Measurements from ENCODE around the gene AREL1.
A peak's percentile ranks its signal among the peaks of the same experiment; 100 is the strongest.

AREL1 gene

GRCh38 chr14:74630881-74631690 is 81.8 kb downstream of the AREL1 start:
- no peaks in the 10 kb centered on the region for H3K27me3 ChIP-seq (ENCODE audit: control insufficient read depth in 5 of 5, insufficient read depth in 4 of 5, low read length in 5 of 5)
- H3K4me1 ChIP-seq (ENCODE audit: control insufficient read depth in 5 of 5, insufficient read depth in 5 of 5, low read length in 5 of 5): peaks cover 0 to 9% (median 0%) of the 10 kb centered on the region in 5 donors
- no peaks in the 10 kb centered on the region for H3K36me3 ChIP-seq (ENCODE audit: control insufficient read depth in 5 of 5, insufficient read depth in 5 of 5, low read length in 5 of 5)
- H3K9me3 ChIP-seq (ENCODE audit: control insufficient read depth in 5 of 5, low read length in 5 of 5): no peaks in the 10 kb centered on the region
- no peak overlapping the region for H3K27ac ChIP-seq (ENCODE audit: low read depth, low read length)
- no peak overlapping the region for H3K4me3 ChIP-seq (ENCODE audit: low read depth in 1 of 5, low read length in 5 of 5)
- H3K9ac ChIP-seq (ENCODE audit: low read length in 5 of 5): no peak overlapping the region

DNA sequence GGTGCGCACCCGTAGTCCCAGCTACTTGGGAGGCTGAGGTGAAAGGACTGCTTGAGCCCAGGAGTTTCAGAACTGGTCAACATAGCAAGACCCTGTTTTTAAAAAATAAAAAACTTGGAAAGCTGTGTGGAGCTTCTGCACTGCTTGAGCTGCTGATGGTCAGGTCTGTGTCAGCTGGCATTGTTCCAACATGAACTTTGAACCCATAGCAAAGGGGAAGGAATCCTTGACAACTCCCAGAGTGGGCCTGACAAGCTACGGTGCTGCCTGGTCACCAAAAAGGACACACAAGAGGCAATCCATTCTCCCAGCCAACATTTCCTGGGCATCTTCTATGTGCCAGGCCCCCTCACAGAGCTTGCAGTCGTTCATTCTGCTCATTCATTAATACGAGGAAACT is 84.5 kb downstream of the AREL1 start:
- no peak overlapping the region for H3K9ac ChIP-seq (ENCODE audit: low read length in 5 of 5)
- H3K4me3 ChIP-seq (ENCODE audit: low read depth in 1 of 5, low read length in 5 of 5): no peak overlapping the region

GRCh38 chr14:74627076-74627475 is 85.8 kb downstream of the AREL1 start:
- H3K27me3 ChIP-seq (ENCODE audit: control insufficient read depth in 5 of 5, insufficient read depth in 4 of 5, low read length in 5 of 5): no peaks in the 10 kb centered on the region
- no peaks in the 10 kb centered on the region for H3K36me3 ChIP-seq (ENCODE audit: control insufficient read depth in 5 of 5, insufficient read depth in 5 of 5, low read length in 5 of 5)
- H3K27ac ChIP-seq (ENCODE audit: low read depth, low read length): no peak overlapping the region
- no peak overlapping the region for H3K9ac ChIP-seq (ENCODE audit: low read length in 5 of 5)
- no peak overlapping the region for H3K4me3 ChIP-seq (ENCODE audit: low read depth in 1 of 5, low read length in 5 of 5)
- peaks cover 0 to 9% (median 0%) of the 10 kb centered on the region in 5 donors for H3K4me1 ChIP-seq (ENCODE audit: control insufficient read depth in 5 of 5, insufficient read depth in 5 of 5, low read length in 5 of 5)
- no peaks in the 10 kb centered on the region for H3K9me3 ChIP-seq (ENCODE audit: control insufficient read depth in 5 of 5, low read length in 5 of 5)

More for the DNA sequence above, 84.5 kb downstream of the AREL1 start:
- H3K9me3 ChIP-seq (ENCODE audit: control insufficient read depth in 5 of 5, low read length in 5 of 5): no peaks in the 10 kb centered on the region
- no peaks in the 10 kb centered on the region for H3K36me3 ChIP-seq (ENCODE audit: control insufficient read depth in 5 of 5, insufficient read depth in 5 of 5, low read length in 5 of 5)
- H3K27ac ChIP-seq (ENCODE audit: low read depth, low read length): no peak overlapping the region
- H3K27me3 ChIP-seq (ENCODE audit: control insufficient read depth in 5 of 5, insufficient read depth in 4 of 5, low read length in 5 of 5): no peaks in the 10 kb centered on the region
- peaks cover 0 to 9% (median 0%) of the 10 kb centered on the region in 5 donors for H3K4me1 ChIP-seq (ENCODE audit: control insufficient read depth in 5 of 5, insufficient read depth in 5 of 5, low read length in 5 of 5)

DNA sequence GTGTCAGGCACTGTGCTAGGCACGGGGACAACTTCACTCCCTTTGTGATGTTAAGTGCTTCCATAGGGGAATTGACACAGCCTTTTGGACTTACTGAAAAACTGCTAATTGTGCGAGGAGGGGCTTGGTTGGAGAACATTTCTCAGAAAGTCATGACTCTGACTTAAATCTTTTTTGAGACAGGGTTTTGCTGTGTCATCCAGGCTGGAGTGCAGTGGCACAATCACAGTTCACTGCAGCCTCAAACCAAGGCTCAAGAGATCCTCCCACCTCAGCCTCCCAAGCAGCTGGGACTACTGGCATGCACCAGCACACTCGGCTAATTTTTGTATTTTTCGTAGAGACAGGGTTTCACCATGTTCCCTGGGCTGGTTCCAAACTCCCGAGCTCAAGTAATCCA is 90.6 kb downstream of the AREL1 start:
- Histone ChIP-seq H3K4me1 (ENCODE audit: control insufficient read depth in 5 of 5, insufficient read depth in 5 of 5, low read length in 5 of 5) (peaks cover 15 to 43% (median 30%) of the 10 kb centered on the region in 5 donors), H3K9ac (ENCODE audit: low read length in 5 of 5) (no peak overlapping the region), H3K27ac (ENCODE audit: low read depth, low read length) (no peak overlapping the region), H3K4me3 (ENCODE audit: low read depth in 1 of 5, low read length in 5 of 5) (no peak overlapping the region), H3K36me3 (ENCODE audit: control insufficient read depth in 5 of 5, insufficient read depth in 5 of 5, low read length in 5 of 5) (no peaks in the 10 kb centered on the region), H3K27me3 (ENCODE audit: control insufficient read depth in 5 of 5, insufficient read depth in 4 of 5, low read length in 5 of 5) (no peaks in the 10 kb centered on the region), H3K9me3 (ENCODE audit: control insufficient read depth in 5 of 5, low read length in 5 of 5) (no peaks in the 10 kb centered on the region)

DNA sequence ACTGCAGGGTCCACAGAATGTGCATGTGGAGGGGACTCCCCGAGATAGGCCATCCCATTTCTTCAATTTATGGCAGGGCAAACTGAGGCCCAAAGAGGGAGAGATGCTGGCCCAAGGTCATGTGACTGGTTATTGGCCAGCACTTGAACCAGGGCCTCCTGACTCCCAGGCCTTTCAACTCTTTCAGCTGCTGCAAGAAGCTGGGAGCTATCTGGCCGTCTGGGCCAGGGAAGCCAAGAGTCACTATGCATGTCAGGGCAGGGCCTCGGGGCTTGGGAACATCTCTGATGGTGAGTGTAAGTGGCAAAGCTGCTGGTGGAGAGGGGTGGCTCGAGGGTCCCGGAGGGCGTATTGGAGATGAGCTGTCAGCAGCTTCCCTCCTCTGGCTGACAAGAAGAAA is 91.3 kb downstream of the AREL1 start:
- no peaks in the 10 kb centered on the region for H3K9me3 ChIP-seq (ENCODE audit: control insufficient read depth in 5 of 5, low read length in 5 of 5)
- H3K4me3 ChIP-seq (ENCODE audit: low read depth in 1 of 5, low read length in 5 of 5): no peak overlapping the region
- H3K4me1 ChIP-seq (ENCODE audit: control insufficient read depth in 5 of 5, insufficient read depth in 5 of 5, low read length in 5 of 5): peaks cover 15 to 50% (median 37%) of the 10 kb centered on the region in 5 donors
- H3K36me3 ChIP-seq (ENCODE audit: control insufficient read depth in 5 of 5, insufficient read depth in 5 of 5, low read length in 5 of 5): no peaks in the 10 kb centered on the region
- no peak overlapping the region for H3K9ac ChIP-seq (ENCODE audit: low read length in 5 of 5)
- no peaks in the 10 kb centered on the region for H3K27me3 ChIP-seq (ENCODE audit: control insufficient read depth in 5 of 5, insufficient read depth in 4 of 5, low read length in 5 of 5)
- no peak overlapping the region for H3K27ac ChIP-seq (ENCODE audit: low read depth, low read length)

GRCh38 chr14:74620923-74621322 is 92.0 kb downstream of the AREL1 start:
- Histone ChIP-seq H3K27me3 (ENCODE audit: control insufficient read depth in 5 of 5, insufficient read depth in 4 of 5, low read length in 5 of 5) (peaks cover 0 to 2% (median 0%) of the 10 kb centered on the region in 5 donors), H3K4me1 (ENCODE audit: control insufficient read depth in 5 of 5, insufficient read depth in 5 of 5, low read length in 5 of 5) (peaks cover 15 to 54% (median 41%) of the 10 kb centered on the region in 5 donors), H3K9ac (ENCODE audit: low read length in 5 of 5) (no peak overlapping the region), H3K36me3 (ENCODE audit: control insufficient read depth in 5 of 5, insufficient read depth in 5 of 5, low read length in 5 of 5) (no peaks in the 10 kb centered on the region), H3K27ac (ENCODE audit: low read depth, low read length) (no peak overlapping the region), H3K4me3 (ENCODE audit: low read depth in 1 of 5, low read length in 5 of 5) (no peak overlapping the region), H3K9me3 (ENCODE audit: control insufficient read depth in 5 of 5, low read length in 5 of 5) (no peaks in the 10 kb centered on the region)

- Histone ChIP-seq H3K9me3 (ENCODE audit: control insufficient read depth in 5 of 5, low read length in 5 of 5) (no peaks in the 10 kb centered on the region), H3K36me3 (ENCODE audit: control insufficient read depth in 5 of 5, insufficient read depth in 5 of 5, low read length in 5 of 5) (no peaks in the 10 kb centered on the region), H3K4me1 (ENCODE audit: control insufficient read depth in 5 of 5, insufficient read depth in 5 of 5, low read length in 5 of 5) (peaks cover 15 to 54% (median 41%) of the 10 kb centered on the region in 5 donors), H3K4me3 (ENCODE audit: low read depth in 1 of 5, low read length in 5 of 5) (no peak overlapping the region), H3K9ac (ENCODE audit: low read length in 5 of 5) (no peak overlapping the region), H3K27ac (ENCODE audit: low read depth, low read length) (no peak overlapping the region), H3K27me3 (ENCODE audit: control insufficient read depth in 5 of 5, insufficient read depth in 4 of 5, low read length in 5 of 5) (peaks cover 0 to 2% (median 0%) of the 10 kb centered on the region in 5 donors)
Measured at GRCh38 chr14:74620497-74620921, 92.4 kb downstream of the AREL1 start.

GRCh38 chr14:74619672-74620131 is 93.2 kb downstream of the AREL1 start:
- Histone ChIP-seq H3K36me3 (ENCODE audit: control insufficient read depth in 5 of 5, insufficient read depth in 5 of 5, low read length in 5 of 5) (no peaks in the 10 kb centered on the region), H3K9ac (ENCODE audit: low read length in 5 of 5) (peak overlapping the region in 1 of 5 donors; percentile 56), H3K9me3 (ENCODE audit: control insufficient read depth in 5 of 5, low read length in 5 of 5) (no peaks in the 10 kb centered on the region), H3K4me1 (ENCODE audit: control insufficient read depth in 5 of 5, insufficient read depth in 5 of 5, low read length in 5 of 5) (peaks cover 15 to 54% (median 41%) of the 10 kb centered on the region in 5 donors), H3K27me3 (ENCODE audit: control insufficient read depth in 5 of 5, insufficient read depth in 4 of 5, low read length in 5 of 5) (peaks cover 0 to 2% (median 0%) of the 10 kb centered on the region in 5 donors), H3K27ac (ENCODE audit: low read depth, low read length) (peak overlapping the region; percentile 27), H3K4me3 (ENCODE audit: low read depth in 1 of 5, low read length in 5 of 5) (peak overlapping the region in 2 of 5 donors; percentile 11 to 17)

GRCh38 chr14:74618078-74618952 is 94.6 kb downstream of the AREL1 start:
- Histone ChIP-seq H3K27ac (ENCODE audit: low read depth, low read length) (peak overlapping the region; percentile 27), H3K4me3 (ENCODE audit: low read depth in 1 of 5, low read length in 5 of 5) (peak overlapping the region in 1 of 5 donors; percentile 11), H3K9ac (ENCODE audit: low read length in 5 of 5) (peak overlapping the region in 2 of 5 donors; percentile 2 to 19), H3K36me3 (ENCODE audit: control insufficient read depth in 5 of 5, insufficient read depth in 5 of 5, low read length in 5 of 5) (no peaks in the 10 kb centered on the region), H3K27me3 (ENCODE audit: control insufficient read depth in 5 of 5, insufficient read depth in 4 of 5, low read length in 5 of 5) (peaks cover 0 to 3% (median 0%) of the 10 kb centered on the region in 5 donors), H3K9me3 (ENCODE audit: control insufficient read depth in 5 of 5, low read length in 5 of 5) (no peaks in the 10 kb centered on the region), H3K4me1 (ENCODE audit: control insufficient read depth in 5 of 5, insufficient read depth in 5 of 5, low read length in 5 of 5) (peaks cover 16 to 57% (median 41%) of the 10 kb centered on the region in 5 donors)
